Stimulated activated CD4-positive, alpha-beta T cell treated with anti-CD3 and anti-CD28 coated beads, Interleukin-12 subunit alpha, Interleukin-12 subunit beta, amount 100 ng/mL, for 48 hours (primary cell): ENCODE results near the gene LAYN.

Experiments
- DNase-seq, 3 donors: peaks; one replicate each; pipeline ENCODE4 v3.0.0-alpha.2; 2020; ENCODE audit warnings: low read depth in 2 of 3, low spot score in 1 of 3

LAYN gene

GRCh38 chr11:111540114-111540936 is at the start of gene LAYN:
Gene LAYN, plus strand, starts transcription at chr11:111540720. Its CDS starts 124 bp downstream, at chr11:111540844.
- no peak for DNase-seq

- no peak for DNase-seq
Measured at GRCh38 chr11:111494040-111494439, 46.5 kb upstream of the LAYN start.

GRCh38 chr11:111499483-111499882 is 41.0 kb upstream of the LAYN start:
- DNase-seq = no peak

GRCh38 chr11:111500481-111500880 is 40.0 kb upstream of the LAYN start:
- no peak for DNase-seq

GRCh38 chr11:111502611-111503010 is 37.9 kb upstream of the LAYN start:
- no peak for DNase-seq

- DNase-seq = no peak
Measured at GRCh38 chr11:111510311-111510710, 30.2 kb upstream of the LAYN start.

- no peak for DNase-seq
Measured at GRCh38 chr11:111512296-111513239, 28.0 kb upstream of the LAYN start, which contains the start of gene BTG4. Gene BTG4, minus strand, starts transcription at chr11:111512386. Its CDS starts 13,610 bp downstream, at chr11:111498776.

GRCh38 chr11:111513240-111513605 is 27.3 kb upstream of the LAYN start:
- DNase-seq = no peak

- DNase-seq = no peak
Measured at GRCh38 chr11:111514216-111515031, 26.1 kb upstream of the LAYN start, which contains the start of gene HOATZ. Gene HOATZ, plus strand, starts transcription at chr11:111514778. Its CDS starts 7 bp downstream, at chr11:111514785.

GRCh38 chr11:111515591-111515990 is 24.9 kb upstream of the LAYN start:
- DNase-seq = no peak

- DNase-seq = no peak
Measured at GRCh38 chr11:111518668-111519067, 21.9 kb upstream of the LAYN start.

- no peak for DNase-seq
Measured at GRCh38 chr11:111520560-111520959, 20.0 kb upstream of the LAYN start.

- DNase-seq = no peak
Measured at GRCh38 chr11:111521135-111521534, 19.4 kb upstream of the LAYN start.

GRCh38 chr11:111522426-111522825 is 18.1 kb upstream of the LAYN start:
- DNase-seq = no peak

- no peak for DNase-seq
Measured at GRCh38 chr11:111523343-111523742, 17.2 kb upstream of the LAYN start.

- DNase-seq = no peak
Measured at GRCh38 chr11:111524056-111524455, 16.5 kb upstream of the LAYN start.

GRCh38 chr11:111525456-111525855 is 15.1 kb upstream of the LAYN start:
- DNase-seq = no peak

GRCh38 chr11:111526501-111526900 is 14.0 kb upstream of the LAYN start:
- no peak for DNase-seq

GRCh38 chr11:111527279-111527678 is 13.2 kb upstream of the LAYN start:
- DNase-seq = no peak

GRCh38 chr11:111528557-111528956 is 12.0 kb upstream of the LAYN start:
- DNase-seq = no peak

GRCh38 chr11:111530091-111530490 is 10.4 kb upstream of the LAYN start:
- no peak for DNase-seq
